GM19239 (cell line): ENCODE results near the gene PLCH1.
A peak's percentile ranks its signal among the peaks of the same experiment; 100 is the strongest.
"Not testable (repeated sequence)": the region's sequence is repeated elsewhere in the genome, so short reads cannot be mapped to it uniquely, and the experiment has no call there.

ENCODE experiments used
- DNase-seq: peaks from one replicate; pipeline ENCODE4 v3.0.0; 2011; ENCODE audit warnings: low spot score; ENCODE audit not compliant: insufficient read length
- FAIRE-seq: peaks from 2 replicates; lab custom pipeline; 2011; peaks lifted over from hg19 to GRCh38; lab: Jason Lieb, UNC

Gene PLCH1

DNA sequence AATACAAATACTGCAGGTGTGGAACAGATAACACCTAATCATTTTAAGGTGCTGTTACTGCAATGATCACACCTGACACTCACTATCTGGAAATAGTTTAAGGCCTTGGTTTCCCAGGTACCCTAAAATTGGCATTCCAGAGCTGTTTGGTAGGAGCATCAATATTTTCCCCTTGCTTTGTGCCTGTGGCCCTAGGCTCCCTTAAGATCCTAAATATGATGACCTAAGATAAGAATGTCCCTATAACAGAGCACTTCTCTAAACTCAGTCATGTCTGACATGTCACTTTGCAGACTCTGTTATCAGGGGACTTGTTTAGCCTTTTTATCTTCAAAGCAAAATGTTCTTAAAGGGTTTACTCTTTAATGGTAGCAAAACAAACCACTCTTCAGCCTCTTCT lies 335.5 kb downstream of the PLCH1 start:
- FAIRE-seq (no peak), DNase-seq (no peak)

DNA sequence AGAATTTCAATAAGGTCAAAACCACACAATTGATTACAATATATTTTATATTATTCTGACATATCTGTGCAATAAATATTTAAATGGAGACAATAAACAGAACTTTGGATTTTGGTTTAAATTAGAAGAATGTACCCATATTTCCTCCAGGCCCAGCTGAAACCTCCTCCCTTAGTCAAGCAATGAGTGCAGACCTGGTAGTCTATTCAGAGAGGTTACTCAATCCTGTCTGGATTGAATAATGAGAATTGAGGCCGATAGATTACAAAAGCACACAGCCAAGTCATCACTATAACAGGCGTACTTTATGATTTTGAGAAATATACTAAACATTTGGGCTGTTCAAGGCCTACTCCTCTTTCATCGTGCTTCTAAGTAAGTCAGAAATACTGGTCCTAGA lies 336.9 kb downstream of the PLCH1 start:
- FAIRE-seq (no peak), DNase-seq (no peak)

DNA sequence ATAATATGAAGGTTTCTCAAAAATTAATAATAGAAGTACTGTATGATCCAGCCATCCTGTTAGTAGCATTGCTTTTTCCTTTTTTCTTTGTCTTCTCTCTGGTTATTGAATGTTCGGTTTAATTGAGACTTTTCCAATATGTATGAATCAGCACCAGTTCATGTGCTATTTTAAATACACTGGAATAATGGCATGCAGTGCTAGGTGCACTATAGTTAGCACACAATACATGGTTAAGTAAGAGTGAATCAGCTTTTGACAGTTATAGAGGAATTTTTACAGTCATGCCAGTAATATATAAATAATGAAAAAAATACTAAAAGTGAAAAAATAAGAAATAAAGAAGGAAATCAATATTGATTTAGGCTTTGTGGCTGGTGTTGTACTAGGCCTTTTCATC lies 337.5 kb downstream of the PLCH1 start:
- DNase-seq (no peak), FAIRE-seq (no peak)

DNA sequence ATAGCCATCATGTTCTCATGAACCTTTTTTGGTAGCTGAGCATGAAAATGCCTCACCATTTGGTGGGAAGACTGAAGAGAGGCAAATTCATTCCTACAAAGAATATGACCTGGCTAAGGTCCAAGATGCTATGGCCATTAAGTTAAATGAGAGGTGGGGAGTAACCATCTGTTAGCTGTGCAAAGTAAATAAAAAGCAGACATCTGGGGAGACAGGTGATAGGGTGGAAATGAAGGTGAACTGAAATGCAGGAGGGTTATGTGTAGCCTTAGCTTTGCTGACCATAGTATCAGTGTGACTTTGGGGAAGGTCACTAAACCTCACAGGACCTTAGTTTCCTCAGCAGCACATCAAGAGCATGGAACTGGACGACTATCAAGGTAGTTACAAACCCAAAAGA lies 340.4 kb downstream of the PLCH1 start:
- FAIRE-seq (no peak), DNase-seq (no peak)

DNA sequence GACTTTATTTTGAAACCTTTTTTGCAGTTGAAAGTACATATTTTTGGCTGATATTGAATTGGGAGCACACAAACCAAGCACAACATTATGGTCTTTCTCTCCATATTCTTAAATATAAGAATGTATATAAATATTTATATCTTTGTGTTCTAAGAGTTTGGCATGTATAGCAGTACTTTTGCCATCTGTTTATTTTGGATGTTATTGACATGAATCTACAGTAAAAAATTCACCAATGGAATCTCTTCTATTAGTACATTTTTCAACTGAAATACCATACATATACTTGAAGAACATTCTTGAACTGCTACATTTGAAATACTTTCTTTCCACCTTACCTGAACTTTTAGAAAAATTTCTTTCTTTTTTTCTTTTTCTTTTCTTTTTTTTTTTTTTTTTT lies 342.2 kb downstream of the PLCH1 start:
- FAIRE-seq: no peak

DNA sequence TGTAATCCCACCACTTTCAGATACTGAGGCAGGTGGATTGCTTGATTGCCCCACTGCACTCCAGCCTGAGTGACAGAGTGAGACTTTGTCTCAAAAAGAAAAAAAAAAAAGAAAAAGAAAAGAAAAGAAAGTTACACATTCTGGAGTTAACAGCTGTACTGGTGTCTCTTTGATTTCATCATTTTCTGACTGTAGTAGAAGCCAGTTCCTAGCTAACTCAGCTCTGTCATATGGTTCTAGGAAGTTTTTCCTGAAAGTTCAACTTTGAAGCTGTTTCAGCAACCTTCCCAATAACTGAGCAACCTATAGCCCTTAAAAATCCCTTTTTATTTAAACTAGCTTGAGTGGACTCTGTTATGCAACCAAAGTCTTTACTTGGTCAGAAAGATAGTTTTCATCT lies 346.8 kb downstream of the PLCH1 start:
- FAIRE-seq: no peak
- DNase-seq: no peak

More for the DNA sequence above, 342.2 kb downstream of the PLCH1 start:
- DNase-seq: no peak

DNA sequence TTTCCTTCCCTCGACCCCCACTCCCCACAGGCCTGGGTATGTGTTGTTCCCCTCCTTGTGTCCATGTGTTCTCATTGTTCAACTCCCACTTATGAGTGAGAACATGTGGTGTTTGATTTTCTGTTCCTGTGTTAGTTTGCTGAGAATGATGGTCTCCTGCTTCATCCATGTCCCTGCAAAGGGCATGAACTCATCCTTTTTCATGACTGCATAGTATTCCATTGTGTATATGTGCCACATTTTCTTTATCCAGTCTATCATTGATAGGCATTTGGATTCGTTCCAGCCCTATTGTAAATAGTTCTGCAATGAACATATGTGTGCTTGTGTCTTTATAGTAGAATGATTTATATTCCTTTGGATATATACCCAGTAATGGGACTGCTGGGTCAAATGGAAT lies 350.0 kb downstream of the PLCH1 start:
- not testable (repeated sequence) for FAIRE-seq, DNase-seq

DNA sequence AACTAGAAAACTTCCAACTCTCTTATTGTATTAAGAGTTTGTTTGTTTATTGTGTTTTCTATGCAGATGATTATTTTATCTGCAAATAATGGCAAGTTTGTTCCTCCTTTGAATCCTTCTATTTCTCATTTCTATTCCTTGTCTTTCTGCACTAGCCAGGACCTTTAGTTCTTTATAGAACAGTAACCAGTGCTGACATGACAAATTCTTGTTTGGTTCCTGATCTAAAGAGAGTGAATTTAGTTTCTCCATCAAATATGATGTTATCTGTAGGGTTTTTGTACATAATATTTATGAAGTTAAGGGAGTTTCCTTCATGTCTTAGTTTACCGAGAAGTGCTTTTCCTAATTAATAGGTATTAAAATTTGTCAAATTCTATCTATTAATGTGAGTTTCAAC lies 350.6 kb downstream of the PLCH1 start:
- DNase-seq: no peak
- no peak for FAIRE-seq

DNA sequence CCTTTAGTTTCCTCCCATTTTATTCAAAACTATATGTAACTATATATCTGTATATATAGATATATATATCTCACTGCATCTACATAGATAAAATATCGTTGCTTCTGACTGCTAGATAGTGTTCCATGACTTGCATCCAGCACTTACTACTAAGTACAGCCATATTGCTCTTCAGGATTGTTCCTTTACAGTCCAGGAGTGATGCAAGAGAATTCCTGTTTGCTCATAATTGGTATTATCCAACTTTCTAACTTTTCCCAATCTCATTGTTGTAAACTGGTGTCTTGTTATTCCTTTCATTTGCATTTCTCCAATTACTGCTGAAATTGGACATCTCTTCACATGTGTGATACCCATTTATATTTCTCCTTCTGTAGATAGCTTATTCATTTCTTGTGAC lies 351.6 kb downstream of the PLCH1 start:
- DNase-seq (no peak), FAIRE-seq (no peak)

DNA sequence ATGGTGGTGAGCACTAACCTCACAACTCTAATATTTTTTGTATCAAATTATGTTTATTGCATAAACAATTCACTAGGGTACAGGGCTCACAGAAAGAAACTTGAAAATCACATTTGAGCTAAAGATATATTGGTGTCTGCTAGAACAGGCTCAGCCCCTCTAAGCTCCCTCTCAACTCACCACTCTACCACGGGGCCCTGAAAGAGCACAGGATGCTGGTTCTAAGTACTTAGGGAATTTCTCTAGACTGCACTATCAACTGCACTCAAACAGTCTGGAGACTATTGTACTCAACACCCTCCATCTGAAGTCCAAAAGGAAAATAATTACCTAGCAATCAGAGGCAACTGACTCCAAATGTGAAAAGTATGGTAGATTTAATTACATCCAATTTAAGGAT lies 352.7 kb downstream of the PLCH1 start:
- DNase-seq (no peak), FAIRE-seq (no peak)

DNA sequence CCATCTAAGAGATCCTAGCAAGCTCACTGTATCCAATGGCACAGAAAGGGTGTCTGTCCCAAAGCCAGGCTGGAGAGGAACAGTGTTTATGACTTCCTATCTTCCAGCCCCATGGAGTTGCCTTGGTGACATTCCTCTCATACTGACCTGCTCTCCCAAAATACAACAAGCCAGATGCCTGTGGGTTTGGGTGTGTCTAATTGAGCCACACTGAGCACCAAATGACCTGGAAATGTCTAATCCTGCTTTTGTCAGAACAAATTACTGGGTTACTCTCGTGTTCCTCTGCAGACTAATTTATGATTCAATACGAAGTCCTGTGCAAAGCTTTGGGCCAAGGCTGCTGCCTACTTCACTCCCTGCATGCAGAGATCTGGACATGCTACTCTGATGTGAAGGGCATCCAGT lies 353.3 kb downstream of the PLCH1 start:
- FAIRE-seq (no peak), DNase-seq (no peak)

DNA sequence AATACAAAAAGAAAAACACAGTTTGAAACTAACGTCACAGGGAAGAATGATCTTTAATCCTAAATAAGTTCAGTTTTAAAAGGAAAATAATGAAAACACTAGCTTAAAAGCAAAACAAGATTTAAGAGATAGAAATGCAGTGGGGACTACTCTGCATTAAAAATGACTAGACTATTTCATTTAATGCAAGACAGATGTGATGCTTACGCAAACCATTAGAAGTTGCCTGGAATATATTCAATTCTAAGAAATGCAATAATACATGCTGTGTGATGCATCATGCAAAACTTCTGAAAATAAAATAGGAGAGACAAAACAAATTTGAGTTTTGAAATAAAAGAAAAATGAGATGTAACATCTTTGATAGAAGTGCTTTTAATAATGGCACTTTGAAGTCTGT lies 353.8 kb downstream of the PLCH1 start:
- FAIRE-seq (no peak), DNase-seq (no peak)

DNA sequence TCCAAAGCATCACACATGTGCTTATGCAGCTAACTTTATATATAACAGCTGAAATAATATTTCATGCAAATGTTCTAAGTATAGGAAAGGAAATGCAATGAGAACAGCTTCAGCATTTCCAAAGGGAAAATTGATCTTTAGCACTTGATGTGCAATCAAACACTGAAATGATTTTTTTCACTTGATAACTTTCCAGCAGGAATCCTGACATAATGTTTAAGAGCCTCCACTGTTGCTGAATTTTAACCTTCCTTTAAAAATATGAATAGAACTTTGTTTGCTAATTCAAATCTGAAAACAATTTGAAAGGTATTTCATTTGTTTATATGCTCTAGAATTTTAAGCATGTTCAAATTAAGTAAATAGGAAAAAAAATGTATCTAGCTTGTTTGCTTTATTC lies 354.5 kb downstream of the PLCH1 start:
- no peak for DNase-seq
- FAIRE-seq: no peak

DNA sequence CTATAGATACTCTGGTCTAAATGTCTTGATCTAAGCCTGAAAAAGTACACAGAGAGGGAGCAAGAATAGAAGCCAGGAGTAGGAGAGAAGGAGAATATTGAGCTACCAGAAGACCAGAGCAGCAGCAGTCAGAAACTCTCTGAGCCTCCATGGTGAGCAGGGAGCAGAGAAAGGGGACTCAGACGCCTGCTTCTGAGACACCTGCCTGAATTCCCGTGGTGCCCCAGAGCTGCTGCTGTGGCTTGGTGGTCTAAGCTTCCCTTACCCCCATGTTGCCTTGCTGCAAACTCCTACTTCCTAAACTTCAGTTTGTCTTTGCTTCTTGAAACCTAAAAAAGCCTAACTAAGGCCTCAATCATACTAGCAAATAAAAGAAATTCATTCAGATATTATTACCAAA lies 356.5 kb downstream of the PLCH1 start:
- DNase-seq: no peak
- FAIRE-seq: no peak

DNA sequence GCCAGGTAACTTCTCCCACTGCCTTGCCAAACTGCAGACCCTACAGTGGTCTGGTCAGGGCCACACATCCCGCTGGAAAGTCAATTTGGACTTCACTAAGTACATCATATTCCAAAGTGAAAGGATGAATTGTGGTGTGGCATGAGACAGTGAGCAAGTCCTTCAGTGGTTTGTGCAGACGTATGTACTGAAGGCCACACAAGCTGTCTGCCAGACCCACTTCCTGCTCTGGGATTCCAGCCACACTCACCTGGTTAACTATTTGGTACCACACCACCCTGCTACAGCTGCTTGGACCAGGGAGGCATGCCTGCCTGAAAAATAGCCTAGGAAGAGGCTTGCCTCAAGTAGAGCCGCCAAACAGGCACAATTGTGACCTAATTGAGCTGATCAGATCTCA lies 357.3 kb downstream of the PLCH1 start:
- DNase-seq (no peak), FAIRE-seq (no peak)

DNA sequence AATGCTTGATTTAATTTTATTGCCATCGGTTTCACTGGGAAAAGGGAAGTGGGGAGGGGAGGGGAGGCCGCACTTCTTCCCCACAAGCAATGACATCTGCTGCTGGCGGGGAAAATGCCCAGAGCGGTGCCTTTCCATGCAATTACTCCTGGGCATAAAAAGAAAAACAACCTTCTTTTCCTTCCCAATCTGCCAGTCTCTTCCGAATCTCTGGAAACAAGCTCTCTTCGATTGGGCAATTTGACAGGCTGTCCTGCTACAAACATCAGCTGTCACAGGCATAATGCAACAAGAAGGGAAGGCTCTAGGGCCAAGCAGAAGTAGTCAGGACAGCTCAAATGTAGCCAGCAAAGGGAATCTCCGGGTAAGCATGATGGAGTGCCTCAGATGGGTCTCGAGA lies 358.0 kb downstream of the PLCH1 start:
- FAIRE-seq: no peak
- no peak for DNase-seq

DNA sequence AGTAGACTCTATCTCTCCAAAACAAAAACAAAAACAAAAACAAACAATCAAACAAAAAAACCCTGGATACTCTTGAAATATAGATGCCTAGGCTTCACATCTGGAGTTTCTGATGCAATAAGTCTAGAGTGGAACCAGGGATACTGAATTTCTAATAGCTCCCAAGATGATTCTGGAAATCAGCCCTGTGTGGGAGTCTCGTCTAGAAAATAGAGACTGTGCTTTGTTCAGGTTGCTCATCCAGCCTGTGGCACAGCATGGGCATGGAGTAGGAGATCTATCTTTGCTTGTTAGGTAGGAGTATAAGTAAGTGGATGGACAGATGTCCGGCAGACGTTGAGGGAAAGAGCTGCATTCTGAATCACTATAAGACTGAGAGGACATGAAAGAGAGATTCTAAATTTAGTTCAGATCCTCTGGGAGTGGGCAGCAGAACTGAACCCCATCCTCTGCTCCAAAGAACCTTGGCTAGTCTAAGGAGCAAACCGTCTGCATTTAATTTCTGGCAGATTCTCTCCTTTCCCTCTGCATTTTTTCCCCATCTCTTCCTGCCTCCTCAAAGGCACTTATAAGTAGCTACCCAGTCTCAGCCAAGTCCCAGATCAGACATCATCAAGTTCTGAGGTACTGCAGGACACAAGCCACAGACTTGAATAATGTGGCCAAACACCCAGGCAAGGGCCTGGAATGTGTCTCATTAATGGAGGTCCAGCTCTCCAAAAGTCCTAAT lies 358.8 kb downstream of the PLCH1 start:
- no peak for FAIRE-seq

DNA sequence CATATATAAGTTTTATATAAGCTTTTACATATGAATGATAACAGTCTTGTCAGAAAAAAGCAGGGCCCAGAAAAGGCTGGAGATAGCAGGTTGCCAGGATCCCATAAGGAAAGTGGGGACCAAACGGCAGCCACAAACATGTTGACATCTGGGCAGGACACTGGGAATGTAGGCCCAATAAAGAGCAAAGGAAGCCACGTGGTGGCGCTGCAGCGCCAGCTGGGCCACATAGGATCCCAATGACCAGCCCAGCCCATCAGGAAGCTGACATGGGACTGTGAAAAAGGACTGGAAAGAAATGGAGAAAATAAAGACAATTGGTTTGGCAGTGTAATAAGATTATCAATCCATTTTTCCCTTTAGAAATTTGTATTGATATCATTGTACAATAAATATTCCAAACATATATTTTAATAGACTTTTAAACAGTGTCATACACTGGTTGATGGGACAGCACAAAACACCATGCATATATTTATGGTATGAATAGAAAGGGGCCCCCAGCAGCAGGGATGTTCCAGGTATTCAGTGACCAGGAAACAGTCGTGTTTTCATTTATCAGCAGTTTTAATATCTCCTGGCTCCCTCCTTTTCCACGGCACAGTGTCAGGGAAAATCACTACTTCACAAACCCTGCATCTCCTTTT lies 362.4 kb downstream of the PLCH1 start:
- FAIRE-seq (peak; percentile 42), DNase-seq (peak; percentile 9)

More for the DNA sequence above, 358.8 kb downstream of the PLCH1 start:
- no peak for DNase-seq

DNA sequence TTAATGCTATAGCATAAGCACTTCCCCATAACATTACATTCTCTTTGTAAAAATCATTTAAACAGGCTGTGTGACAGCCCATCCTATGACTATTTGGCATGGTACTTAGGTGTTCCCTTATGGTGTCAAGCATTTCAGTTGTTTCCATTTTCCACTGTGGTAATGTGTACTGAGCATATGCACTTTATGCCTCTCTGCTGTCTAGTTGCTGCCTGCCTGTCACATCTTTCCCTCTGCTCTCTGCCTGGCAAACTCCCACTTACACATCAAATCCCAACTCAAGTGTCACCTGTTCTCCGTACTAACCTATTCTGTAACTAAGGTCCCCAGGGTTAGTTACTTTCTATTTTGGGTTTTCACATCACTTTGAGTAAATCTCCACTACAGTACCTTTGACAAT lies 367.0 kb downstream of the PLCH1 start:
- no peak for DNase-seq
- no peak for FAIRE-seq

DNA sequence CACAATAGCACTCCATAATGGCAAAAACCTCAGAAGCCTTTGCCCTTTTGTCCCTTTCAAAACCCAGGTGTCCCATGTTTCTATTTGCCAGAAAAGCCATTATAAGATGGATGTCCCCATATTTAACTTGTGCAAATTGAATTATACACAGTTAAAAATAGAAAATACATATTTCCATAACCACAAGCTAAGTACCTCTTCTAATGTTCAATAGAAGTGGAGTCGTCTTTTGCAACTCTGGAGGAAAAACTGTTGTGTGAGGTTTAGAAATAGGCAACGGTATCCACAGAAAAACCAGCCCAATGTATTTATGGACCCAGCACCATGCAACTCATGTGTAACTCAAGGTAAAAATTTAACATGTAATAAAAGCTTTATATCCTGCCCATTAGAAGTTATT lies 367.8 kb downstream of the PLCH1 start:
- DNase-seq: no peak
- FAIRE-seq: no peak

DNA sequence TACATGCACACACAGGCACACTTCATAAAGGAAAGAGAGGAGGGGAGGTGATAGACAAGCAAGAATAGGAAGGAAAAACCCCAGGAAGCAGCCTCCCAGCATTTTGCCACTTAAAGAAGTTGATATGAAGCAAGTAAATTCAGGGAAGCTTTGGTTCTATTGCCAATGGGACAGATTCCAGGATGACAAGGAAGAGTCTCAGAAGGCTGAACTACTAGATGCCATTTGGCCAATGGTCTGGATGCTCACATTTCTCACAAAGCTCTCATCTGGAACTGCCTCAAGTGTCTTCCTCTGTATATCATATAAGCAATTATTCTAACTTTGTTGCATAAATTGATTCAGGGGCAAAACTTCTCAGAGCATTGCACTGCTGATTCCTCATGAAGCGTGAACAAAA lies 372.6 kb downstream of the PLCH1 start:
- DNase-seq (no peak), FAIRE-seq (no peak)
